ENCODE results near the gene PKDCC.
"Not testable (repeated sequence)": the region's sequence is repeated elsewhere in the genome, so short reads cannot be mapped to it uniquely, and the experiment has no call there.

Gene PKDCC

DNA sequence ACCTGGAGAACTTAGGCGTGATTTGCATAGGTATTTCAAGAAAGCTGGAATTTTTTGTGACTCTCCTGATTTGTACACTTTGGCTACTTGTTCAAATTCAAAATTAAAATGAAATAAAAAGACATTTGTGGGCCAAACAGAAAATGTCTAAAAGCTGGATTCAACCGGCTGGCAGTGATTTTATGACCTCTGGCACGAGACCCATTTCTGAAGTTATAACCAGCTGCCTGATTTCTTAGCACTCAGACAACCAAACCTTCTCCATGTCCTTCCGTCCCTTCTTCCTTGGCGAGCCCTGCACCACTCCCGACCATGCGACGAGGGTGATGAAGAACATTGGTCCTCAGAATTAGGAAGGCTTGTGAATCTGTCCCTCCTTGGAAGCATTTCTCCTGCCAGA, 19.7 kb downstream of the PKDCC start:
- FAIRE-seq, result no peak

DNA sequence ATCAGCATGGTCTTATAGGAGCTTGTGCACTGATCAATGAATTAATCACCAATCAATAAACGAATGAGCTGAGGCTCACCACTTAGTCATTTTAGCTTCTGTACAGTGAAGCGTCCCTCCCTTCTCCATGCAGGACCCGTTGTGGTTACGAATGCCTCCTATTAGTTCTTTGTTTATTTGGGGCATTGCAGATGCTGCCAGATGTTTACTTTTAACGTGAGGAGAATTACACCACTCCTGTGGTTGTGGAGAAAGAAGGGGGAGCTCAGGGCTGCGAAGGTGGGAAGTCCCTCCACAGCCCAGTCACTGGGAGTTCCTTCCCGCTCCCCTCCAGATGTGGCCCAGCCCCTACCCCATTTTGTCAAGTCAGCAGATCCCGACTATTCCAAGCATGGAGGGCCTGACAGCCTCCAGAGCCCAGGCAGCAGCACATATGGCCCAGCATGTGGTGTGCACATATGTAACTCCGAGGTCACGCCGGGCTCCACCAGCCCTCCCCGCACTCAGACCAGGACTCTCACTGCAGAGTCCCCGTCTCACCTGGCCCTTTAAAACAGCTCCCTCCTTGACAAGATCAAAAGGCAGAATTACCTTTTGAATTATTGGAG, 20.9 kb downstream of the PKDCC start:
- peak; percentile 23 for FAIRE-seq

DNA sequence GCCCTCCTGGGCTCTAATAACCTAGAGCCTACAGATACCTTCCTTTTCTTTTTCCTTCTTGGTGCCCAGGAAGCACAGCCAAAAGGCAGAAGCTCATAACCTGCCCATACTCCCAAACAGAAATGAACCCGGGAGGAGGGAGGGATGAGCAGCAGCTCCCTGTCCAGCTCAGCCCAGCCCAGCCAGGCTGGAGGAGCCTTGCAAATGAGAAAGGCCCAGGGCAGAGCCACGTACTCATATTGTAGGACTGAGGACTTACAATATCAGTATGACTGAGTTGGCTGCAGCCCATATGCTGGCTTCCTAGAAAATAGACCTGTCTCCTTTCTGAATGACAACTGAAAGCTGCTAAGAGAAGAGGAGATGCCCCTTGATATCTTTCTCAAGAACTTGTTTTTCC, 21.7 kb downstream of the PKDCC start:
- no peak for FAIRE-seq

DNA sequence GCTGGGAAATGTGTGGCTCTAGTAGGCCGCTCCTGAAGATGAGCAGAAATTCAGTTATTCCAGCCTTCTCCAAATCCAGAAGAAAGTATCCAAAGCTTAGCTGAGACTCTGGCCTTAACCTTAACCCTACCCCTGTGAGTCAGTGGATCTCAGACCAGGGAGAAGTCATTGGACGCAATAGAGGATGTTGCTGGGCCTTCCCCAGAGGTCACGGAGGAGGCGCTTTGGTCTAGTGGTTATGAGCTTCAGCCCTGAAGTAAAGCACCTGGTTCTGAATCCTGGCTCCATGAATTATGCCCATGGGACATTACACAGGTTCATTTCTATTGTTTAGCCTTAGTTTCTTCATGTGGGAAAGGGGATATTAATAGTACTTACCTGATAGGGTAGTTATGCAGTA, 24.0 kb downstream of the PKDCC start:
- no peak for FAIRE-seq

DNA sequence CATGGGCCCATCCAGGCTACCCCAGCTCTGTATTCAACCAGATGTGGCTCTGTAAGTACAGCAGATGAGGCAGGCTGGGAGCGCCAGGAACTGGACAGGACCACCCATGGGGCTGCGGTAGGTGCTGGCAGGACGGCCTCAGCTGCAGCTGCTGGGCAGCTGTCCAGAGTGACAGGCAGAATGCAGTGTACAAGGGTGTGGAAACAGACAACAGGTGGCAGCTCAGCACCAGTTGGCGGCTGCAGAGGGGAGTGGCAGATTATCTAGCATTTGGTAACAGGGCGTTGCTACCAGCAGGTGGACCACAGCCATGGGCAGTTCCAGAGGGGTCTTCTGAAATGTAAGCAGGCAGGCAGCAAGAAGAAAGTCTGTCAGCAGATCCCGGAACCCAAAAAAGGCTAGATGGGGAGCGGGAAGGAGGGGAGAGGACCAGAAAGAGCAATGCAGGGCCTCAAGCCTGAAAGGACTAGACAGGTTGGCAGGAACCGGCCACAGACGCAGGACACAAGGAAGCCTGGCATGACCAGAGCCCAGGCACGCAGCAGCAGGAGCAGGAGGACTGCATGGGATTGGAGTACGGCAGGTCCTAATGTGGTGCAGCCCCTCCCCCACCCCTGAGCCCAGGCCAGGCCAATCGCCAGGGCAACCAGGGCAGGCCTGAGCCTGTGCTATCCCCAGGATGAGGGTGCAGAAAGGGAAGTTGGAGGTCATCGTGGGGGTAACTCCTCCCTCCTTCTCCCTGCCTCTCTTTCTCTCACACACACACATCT, 24.7 kb downstream of the PKDCC start:
- FAIRE-seq, result no peak

DNA sequence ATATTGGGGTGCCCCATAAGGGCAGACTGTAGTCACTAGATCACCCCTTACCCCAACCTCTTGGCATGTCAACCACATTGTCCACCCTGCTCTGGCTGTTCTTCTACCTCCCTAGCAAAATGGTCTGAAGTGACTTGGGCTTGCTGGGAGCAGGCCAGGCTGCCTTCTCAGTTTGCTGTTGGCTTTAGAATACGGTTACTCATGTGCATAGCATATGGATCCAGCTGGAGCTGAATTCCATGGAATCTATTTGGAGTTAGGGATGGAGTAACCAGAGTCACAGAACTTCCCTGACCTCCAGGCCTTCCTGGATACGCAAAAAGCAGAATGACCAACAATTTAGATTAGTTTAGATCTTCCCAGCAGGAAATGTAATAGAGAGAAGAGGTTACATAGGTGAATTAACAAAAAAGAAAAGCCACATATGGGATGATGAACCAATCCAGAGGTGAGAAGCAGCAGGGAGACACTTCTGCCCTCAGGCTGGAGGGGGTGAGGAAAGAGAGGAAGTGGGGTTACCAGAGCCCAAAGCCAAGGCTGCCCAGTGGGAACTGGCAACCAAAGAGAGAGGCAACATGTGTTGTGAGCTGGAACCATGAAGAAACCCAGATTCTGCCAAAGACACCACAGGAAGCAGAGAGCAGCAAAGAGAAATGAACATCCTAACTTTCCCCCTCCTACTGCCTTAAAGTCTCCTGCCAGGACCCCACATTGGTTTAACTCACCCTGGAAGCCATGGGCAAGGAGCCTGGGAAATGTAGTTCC, 26.1 kb downstream of the PKDCC start:
- FAIRE-seq, result no peak

DNA sequence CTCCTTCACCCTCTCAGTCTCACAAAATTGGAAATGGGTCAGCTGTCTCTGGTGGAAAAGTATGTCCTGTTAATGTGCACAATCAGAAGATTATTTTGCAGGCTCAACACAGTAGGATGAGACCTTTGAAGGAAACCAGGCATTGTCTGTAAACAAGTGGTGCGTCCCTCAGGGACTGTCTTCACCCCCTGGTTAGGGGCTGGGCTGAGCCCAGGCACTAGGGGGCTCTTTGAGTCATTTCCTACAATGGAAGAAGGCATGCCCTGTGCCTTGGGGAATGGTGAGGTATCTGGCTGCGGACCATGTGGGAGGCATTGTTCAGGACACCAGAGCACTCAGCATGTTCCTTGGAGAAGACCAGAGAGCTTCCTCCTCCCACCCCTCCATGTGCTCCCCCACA, 26.8 kb downstream of the PKDCC start:
- FAIRE-seq, result no peak

DNA sequence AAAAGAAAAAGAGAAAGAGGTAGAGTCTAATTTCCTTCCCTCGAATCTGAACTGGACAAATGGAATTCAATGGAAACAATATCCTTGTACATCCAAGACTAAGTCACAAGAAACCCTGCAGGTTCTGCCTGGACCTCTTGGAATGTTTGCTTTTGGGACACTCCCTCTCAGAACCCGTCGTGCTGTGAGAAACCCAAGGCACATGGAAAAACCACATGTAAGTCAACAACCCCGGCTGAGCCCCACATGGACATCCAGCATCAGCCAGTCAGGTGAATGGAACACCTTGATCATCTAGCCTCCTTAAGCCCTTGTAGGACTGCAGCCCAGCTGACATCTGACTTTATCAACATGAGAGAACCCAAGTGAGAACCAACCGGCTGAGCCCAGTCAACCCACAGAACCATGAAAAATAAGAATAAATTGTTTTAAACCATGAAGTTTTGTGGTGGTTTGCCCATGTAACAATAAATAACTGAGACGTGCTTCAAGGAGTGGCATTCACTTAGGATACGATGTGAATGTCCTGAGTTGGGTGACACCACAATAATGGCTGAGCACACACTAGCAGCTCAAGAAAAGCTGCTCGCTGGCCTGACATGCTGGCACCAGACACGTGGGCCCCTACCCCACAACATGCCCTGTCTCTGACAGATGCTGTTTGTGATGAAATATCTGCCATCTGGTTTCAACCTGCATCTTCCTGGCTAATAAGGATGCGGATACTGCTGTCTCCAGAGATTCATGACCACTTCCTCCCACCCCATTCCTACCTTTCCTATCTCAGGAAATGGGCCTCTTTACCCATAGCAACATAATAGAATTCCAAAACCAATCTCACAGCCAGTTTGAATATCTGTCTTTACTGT, 28.8 kb downstream of the PKDCC start:
- FAIRE-seq, result no peak

DNA sequence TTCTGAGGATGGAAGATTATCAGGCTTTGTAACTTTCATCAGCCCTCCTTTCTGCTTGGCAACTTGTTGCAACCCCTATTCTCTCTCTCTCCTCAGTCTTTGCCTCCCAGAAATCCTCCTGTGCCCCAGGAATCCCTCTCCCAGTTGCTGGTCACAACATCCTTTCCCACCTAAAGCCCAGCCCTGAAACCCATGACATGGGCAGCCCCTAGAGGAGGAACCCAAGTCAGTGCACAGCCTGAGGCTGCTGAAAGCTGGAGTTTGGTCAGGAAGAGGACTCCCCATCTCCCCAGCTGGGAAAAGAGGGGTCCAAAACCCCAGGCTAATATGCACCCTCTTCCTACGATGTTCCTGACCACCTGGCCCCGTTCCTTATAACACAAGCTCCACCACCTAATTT, 29.5 kb downstream of the PKDCC start:
- FAIRE-seq, result no peak

DNA sequence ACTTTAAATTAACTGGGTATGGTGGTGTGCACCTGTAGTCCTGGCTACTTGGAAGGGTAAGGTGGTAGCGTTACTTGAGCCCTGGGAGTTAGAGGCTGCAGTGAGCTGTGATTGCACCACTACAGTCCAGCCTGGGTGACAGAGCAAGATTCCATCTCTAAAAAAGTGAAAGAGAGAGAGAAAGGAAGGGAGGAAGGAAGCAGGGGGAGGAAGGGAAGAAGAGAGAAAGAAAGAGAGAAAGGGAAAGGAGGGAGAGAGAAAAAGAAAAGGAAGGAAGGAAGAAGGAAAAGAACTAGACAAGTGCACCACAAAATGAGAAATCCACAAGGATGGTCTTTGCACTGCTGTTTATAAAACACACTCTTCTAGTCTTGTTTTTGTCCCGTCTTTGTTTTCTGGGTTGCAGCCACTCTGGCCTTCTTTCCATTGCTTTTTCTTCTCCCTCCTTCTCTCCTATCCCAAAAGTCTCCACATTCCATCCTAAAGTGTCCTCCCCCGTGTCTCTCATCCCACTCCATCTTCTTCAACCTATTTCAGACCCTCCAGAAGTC, 32.0 kb downstream of the PKDCC start:
- no peak for FAIRE-seq

DNA sequence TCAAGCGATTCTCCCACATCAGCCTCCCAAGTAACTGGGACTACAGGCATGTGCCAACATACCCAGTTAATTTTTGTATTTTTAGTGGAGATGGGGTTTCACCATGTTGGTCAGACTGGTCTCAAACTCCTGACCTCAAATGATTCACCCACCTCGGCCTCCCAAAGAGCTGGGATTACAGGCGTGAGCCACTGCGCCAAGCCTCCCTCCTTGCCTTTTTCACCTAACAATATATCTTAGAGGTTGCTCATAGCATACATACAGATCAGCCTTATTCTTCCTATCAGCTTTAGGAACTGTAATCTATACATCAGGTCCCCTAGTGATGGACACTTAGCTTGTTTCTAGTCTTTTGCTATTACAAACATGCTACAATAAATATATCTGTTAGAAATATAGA, 33.3 kb downstream of the PKDCC start:
- FAIRE-seq, result not testable (repeated sequence)

DNA sequence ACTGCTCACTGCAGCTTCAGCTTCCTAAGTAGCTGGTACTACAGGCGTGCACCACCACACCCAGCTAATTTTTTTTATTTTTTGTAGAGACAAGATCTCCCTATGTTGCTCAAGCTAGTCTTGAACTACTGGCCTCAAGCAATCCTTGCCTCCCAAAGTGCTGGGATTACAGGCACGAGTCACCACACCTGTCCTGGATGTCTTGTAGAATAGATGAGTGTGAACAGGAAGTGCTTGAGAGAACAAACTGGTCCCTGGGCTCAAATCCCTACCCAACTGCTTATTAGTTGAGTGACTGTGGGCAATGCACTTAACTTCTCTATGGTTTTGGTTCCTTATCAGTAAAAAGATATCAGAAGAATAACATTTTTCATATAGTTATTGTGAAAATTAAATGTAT, 34.2 kb downstream of the PKDCC start:
- no peak for FAIRE-seq

DNA sequence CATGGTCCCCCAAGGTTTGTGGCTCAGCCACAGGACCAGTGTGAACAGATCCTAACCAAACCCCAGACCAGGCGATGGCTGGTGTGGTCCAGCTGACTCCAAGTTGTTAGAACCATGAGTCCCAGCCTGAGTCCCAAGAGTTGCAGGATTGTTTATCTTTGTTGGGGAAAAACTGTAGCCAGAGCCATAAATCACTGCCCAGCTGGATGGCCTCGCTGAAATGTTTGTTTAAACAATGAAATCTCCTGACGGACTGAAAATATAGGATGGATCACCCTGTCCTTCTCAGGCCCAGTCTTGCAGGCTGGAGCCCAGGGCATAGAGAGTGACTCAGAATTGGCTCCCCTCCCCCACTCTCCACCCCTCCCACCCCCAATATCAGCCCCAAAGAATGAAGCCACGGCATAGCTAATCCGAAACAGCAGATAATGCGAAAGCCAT, 36.4 kb downstream of the PKDCC start:
- no peak for FAIRE-seq

DNA sequence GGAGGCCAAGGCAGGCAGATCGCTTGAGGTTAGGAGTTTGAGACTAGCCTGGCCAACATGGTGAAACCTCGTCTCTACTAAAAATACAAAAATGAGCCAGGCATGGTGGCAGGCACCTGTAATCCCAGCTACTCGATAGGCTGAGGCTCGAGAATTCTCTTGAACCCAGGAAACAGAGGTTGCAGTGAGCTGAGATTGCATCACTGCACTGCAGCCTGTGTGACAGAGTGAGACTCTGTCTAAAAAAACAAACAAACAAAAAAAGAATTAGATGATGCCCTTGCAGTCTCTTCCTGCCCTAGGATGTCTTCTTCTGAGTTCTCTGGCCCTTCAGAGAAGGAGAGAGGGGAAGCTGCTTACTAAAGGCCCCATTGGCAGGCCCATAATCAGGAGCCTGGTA, 37.2 kb downstream of the PKDCC start:
- not testable (repeated sequence) for FAIRE-seq

DNA sequence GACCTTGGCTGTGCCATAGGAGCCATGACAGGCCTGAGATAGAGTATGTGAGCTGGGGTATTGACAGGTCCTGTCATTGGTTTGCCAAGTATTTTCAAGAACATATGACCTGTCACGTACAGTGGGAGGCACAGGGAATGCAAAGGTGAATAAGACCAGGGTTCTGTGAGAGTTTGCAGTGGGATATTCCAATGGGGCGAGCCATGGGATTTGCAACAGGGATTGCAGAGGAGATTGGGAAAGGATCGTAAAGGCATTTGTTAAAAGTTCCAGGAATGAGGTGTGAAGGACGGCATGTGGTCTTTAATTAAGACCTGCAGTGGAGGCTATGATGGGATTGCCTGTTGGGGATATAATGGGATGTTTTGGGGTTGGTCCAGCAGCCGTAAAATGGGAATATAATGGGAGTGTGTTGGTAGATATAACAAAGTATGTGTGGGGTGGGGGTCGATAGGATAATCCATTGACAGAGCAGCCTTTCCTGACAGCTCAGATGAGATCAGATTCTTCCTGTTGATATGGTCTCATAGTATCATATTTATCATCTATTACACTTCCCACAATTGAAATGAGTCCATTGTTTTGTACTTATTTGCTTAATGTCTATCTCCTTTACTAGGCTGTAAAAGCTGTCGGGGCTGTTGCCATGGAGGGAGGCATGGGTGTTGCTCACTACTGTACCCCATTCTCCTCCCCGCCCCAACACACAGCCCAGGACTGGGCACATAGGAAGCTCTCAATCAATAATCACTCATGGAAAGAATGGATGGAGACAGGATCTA, 38.1 kb downstream of the PKDCC start:
- no peak for FAIRE-seq

DNA sequence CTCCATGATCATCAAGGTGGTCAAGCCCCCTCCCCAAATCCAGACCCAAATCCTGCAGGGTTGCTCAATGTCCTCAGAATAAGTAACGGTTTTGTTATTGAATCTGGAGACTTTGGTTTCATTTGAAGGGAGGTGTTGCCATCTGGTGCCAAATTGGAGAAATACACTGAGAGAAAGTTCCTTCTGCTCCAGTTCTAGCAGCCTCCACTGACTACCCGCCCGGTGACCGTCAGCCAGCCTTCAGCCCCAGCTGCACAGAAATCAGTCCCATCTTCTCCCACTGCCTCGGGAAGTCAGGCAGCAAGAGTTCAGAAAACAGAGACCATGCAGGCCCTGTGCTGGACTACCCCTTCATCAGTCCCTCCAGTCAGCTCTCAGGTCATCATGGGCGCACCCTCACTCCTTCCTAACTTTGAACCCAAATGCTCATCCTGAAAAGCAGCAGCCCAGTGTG, 38.7 kb downstream of the PKDCC start:
- no peak for FAIRE-seq

DNA sequence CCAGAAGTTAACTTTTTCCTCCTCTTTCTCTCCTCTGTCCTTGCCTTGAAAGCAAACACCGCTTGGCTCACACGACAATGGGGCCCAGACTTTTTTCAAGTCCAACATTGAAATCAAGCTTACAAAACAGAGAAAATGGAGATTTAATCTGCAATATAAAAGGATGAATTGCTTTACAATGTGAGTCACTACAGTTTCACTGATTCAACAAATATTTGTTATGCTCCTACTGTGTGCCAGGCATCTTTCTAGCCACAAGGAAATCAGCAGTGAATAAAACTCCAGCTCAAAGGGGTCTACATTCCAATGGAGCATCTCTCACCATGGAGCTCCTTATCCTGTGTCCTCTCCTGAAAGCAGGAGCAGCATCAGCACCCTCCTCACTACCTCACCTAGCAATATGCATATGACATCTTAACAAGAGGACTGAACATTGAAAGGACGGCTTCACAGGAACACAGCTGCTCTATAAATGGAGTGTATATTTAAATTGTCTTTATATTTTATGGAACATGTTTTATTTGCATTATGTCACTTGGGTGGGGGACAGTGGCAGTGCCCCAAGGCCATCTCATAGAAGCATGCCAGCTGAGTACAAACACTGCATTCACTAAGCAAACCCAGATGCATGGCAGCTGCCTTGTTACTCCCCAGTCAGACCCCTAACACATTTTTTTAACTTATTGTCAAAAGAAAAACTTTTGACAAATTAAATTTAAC, 39.5 kb downstream of the PKDCC start:
- no peak for FAIRE-seq

DNA sequence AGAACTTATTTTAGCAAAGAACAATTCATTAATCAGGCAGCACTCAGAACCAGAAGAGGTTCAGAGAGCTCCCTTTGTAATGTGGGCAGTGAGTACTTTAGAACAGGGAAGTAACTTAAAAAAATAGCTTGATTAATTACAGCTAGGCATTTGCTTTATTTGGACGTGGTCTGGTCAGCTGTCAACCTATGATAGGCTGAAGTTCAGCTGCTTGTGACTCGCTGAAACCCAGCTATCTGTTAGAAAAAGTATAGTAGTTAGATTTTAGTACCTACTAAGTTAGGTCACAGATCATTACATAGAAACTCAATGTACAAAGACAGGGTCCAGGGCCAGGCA, 40.0 kb downstream of the PKDCC start:
- no peak for FAIRE-seq

DNA sequence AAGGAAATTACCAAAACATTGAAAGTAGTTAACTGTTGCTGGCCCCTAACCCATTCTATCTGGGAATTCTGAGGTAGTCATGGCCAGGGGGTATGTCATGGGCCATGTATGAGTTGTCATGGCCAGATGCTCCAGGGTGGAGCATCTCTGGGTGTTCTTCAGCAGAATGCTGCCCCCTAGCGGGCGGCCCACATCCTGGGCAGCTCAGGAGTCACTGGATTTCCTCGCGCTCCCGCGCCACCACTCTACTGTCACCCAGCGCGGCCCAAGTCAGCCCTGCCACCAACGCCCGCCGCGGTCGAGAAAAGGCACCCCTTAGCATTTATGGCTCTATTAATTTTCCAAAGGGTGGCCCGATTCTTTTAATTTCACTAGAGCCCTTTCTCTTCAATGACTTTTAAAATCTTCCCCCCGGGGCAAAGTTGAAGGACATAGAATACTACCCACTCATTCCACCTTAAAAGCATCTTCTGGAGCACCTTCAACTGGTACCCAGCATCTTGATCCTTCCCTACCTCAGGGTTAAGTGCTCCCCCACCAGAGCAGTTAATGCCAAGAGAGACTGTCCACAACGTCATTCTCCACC, 41.6 kb downstream of the PKDCC start:
- FAIRE-seq, result no peak

DNA sequence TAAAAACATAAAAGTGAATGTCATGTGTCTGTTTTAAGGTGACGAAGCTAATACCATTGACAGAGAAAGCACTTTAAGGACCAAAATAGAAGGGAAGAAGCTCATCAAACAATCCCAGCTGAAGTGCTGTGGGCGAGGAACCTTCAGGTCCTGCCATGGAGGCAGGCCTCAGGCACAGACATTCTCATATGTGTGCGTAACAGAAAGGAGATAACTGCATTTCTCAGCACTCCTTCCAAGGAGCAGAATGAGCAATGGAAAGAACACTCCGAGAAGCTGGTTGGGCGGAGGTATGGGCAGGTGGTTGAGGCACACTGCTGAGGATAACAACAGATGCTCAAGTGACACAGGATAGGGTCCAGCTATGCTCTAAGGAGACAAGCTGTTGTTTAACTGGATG, 42.4 kb downstream of the PKDCC start:
- no peak for FAIRE-seq

DNA sequence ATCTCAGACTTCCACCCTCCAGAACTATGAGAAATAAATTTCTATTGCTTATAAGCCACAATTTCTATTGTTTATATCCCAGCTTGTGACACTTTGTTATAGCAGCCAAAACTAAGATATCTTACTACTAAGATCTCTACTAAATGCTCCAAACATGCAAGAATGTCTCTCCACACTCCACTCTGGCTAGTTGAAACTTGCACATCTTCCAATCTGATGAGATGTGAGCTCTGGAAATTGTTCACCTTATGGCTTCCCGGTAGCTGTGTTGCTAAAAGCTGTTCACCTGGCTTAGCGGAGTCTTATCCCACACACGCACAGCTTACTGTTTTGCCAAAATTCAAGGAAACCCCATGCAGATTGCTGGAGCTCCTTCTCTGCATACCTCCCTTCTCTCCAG, 43.9 kb downstream of the PKDCC start:
- FAIRE-seq, result no peak
